UCSD-AML1 (cell line): ENCODE results near the gene SLC22A15.
"Not testable (repeated sequence)": the region's sequence is repeated elsewhere in the genome, so short reads cannot be mapped to it uniquely, and the experiment has no call there.

Source experiments
- DNase-seq: peaks from one replicate; lab custom pipeline; 2025; ENCODE audit not compliant: unreplicated experiment; lab: John Stamatoyannopoulos, UW

Gene SLC22A15

GRCh38 chr1:115980998-115981993, 5.0 kb downstream of the SLC22A15 start:
- DNase-seq = peak; percentile 39

GRCh38 chr1:115982400-115982799, 6.1 kb downstream of the SLC22A15 start:
- no peak for DNase-seq

GRCh38 chr1:115983584-115983983, 7.3 kb downstream of the SLC22A15 start:
- DNase-seq = no peak

GRCh38 chr1:115987623-115988022, 11.3 kb downstream of the SLC22A15 start:
- no peak for DNase-seq

- no peak for DNase-seq
Measured at GRCh38 chr1:115988953-115989352, 12.6 kb downstream of the SLC22A15 start.

GRCh38 chr1:115989699-115990098, 13.4 kb downstream of the SLC22A15 start:
- no peak for DNase-seq

GRCh38 chr1:115991909-115992308, 15.6 kb downstream of the SLC22A15 start:
- no peak for DNase-seq

- DNase-seq = not testable (repeated sequence)
Measured at GRCh38 chr1:115997921-115998320, 21.6 kb downstream of the SLC22A15 start.

- DNase-seq = no peak
Measured at GRCh38 chr1:116001739-116002487, 25.6 kb downstream of the SLC22A15 start.

- no peak for DNase-seq
Measured at GRCh38 chr1:116002781-116003420, 26.6 kb downstream of the SLC22A15 start.

GRCh38 chr1:116003823-116004222, 27.5 kb downstream of the SLC22A15 start:
- no peak for DNase-seq

- DNase-seq = no peak
Measured at GRCh38 chr1:116006486-116006964, 30.2 kb downstream of the SLC22A15 start.

- DNase-seq = no peak
Measured at GRCh38 chr1:116008656-116009390, 32.5 kb downstream of the SLC22A15 start.

- no peak for DNase-seq
Measured at GRCh38 chr1:116012716-116013115, 36.4 kb downstream of the SLC22A15 start.

- no peak for DNase-seq
Measured at GRCh38 chr1:116015679-116016078, 39.4 kb downstream of the SLC22A15 start.

GRCh38 chr1:116018007-116018406, 41.7 kb downstream of the SLC22A15 start:
- no peak for DNase-seq

- no peak for DNase-seq
Measured at GRCh38 chr1:116019653-116020253, 43.4 kb downstream of the SLC22A15 start.

GRCh38 chr1:116020668-116021272, 44.5 kb downstream of the SLC22A15 start:
- DNase-seq = peak; percentile 33

- DNase-seq = no peak
Measured at GRCh38 chr1:116024626-116025025, 48.3 kb downstream of the SLC22A15 start.

- DNase-seq = no peak
Measured at GRCh38 chr1:116026631-116027030, 50.3 kb downstream of the SLC22A15 start.
